HG03342 (cell line): ENCODE measurements around the gene CCNG2.
A peak's percentile ranks its signal among the peaks of the same experiment; 100 is the strongest.

Source experiments
- ATAC-seq: cut with Tn5 transposase; IDR thresholded peaks from one replicate; pipeline ENCODE4 v1.9.1; 2021; ENCODE audit warnings: mild to moderate bottlenecking, moderate library complexity; ENCODE audit not compliant: unreplicated experiment

The CCNG2 gene

DNA sequence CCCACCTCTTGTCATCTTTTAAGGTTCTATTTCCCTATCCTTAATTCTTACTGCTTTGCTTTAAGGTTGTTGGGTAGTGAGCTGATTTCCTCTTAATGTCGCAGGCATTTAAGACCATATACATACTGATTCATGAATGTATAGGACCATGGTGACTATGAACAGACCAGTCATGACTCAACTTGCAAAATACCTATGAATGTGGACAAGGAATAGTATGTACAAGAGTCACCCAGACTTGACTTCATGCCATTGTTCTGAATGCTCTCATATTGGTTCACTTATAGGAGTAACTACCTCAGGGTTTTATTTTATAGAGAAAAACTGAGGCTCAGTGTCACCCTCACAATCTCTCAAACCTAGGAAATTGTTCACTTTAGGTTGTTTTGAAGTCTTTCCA, 44.3 kb downstream of the CCNG2 start:
- ATAC-seq = no peak

GRCh38 chr4:77201857-77202256, 44.9 kb downstream of the CCNG2 start:
- ATAC-seq = no peak

GRCh38 chr4:77202491-77202890, 45.5 kb downstream of the CCNG2 start:
- ATAC-seq = no peak

DNA sequence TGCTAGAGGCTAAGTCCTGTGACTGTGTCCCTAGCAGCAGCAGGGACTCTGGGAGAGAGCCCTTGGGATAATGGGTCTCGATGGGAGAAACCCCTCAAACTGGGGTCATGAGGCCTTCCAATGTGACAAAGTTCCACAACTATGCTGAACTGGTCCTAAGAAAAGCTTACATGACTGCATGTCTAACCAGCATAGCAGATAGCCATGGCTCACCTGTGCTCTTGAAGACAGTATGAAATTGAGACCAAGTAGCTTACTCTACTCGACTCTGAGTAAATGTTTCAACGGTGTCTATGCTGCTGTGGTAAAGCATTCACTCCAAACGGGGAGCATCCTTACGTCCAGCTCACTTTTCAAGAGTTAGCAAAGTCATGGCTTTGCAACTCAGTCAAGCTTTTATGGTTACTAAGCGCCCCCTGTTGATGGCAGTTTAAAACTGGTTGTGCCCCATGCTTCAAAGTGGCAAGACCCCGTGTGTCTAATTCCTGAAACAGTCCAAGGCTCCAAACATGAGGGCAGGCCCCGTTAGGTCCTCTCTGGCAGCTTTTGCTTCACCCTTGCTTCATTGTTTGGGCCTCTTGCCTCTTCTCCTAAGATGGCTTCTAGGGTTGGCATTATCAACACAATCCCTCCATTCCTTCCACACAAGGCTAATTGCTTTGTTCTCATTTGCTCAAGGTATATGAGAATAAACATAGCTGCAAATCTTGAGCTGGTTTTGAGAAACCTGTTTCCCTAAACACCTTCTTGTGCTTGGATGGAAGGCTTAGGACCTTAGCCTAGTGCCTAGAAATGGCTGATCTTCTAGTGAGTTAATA, 46.6 kb downstream of the CCNG2 start:
- peak; percentile 74 for ATAC-seq

DNA sequence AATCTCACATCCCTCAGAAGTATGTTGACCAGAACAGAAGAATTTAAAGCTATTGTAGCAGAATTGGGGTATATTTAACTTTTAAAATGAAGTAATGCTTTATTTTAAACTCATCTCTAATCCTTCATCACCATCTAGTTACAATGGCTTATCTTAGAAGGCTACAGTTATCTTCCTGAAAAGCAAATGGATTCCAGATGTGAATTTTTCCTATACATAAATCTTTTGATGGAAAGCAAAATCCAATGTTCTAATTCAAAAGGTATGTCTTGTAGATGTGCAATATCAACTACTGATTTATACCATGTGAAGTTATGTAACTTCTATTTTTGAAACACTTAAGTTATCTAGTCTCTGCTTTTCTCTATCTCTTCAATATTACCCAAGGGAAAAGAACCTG, 47.6 kb downstream of the CCNG2 start:
- no peak for ATAC-seq

GRCh38 chr4:77209012-77209411, 52.0 kb downstream of the CCNG2 start:
- ATAC-seq = no peak

GRCh38 chr4:77209936-77210335, 52.9 kb downstream of the CCNG2 start:
- no peak for ATAC-seq

DNA sequence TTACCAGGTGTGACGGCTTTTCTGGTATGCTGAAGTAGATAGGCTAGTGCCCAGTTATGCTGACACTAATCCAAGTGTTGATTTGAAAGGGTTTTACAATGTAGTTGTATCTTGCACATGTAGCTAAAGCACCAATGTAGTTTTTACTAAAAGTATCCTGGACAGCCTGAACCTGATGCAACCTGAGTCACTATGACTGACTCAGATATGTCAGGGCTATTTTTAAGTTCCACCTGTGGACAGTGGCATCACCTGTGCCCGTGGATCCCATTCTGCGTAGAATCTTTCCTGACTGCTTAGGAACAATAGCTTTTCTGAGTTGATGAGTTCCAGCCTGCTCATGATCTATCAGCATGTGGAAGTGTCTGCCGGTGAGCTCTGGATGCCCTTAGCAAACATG, 58.1 kb downstream of the CCNG2 start:
- ATAC-seq = no peak

GRCh38 chr4:77217526-77217925, 60.5 kb downstream of the CCNG2 start:
- ATAC-seq = no peak

DNA sequence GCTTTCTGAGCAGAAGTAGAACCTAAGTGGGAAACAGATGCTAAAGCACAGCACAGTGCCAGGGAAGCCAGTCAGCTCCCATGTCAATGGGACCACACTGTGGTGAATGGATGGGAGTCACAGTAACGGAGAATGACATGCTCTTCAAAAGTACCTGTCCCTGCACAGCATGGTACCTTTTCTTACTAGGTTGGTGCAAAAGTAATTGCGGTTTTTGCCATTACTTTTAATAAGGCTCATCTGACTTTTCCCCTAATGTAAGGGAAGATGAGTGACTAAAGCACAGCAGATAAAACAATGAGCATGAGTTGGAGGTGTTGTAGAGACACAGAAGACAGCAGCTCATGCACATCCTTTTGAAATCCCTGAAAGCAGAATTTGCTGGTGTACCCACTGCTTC, 62.3 kb downstream of the CCNG2 start:
- ATAC-seq = no peak
